ENCODE measurements around the gene RASSF8. TPM values are rescaled to one million over a fixed set of nuclear protein-coding genes. Genes with fewer than 3 reads are reported as not detected.
A peak's percentile ranks its signal among the peaks of the same experiment; 100 is the strongest.

Gene RASSF8
- total RNA-seq, 1 donor from 2014 or later = 50.5 TPM

DNA sequence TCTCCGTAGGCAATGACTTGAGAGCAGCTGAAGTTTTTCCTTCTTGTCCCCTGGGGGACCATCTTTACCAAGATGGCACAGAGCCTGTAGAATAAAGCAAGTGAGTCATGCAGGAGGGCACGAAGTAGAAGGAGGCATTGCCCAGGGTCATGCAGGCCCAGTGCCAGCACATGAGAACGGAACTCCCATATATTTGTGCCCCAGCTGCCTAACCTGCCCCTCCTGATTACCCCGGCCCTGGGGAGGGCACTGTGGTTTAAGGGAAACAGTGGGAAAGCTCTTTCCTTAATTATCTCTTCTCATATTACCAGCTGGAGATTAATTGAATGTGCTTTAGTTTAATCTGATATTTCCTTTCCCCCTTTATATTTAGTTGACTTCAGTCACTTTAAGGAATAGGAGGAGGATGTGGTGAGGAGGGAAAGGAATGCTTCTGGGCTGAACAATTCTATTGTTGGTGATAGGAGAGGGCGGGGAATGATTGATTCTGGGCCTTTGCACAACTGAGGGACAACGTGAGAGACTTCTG, 51.9 kb downstream of the RASSF8 start:
- H3K36me3 Mint-ChIP-seq (ENCODE audit: low read depth) = peaks cover 5% of the 10 kb centered on the region
- no peaks in the 10 kb centered on the region for H3K9me3 Mint-ChIP-seq
- H3K27ac Mint-ChIP-seq (ENCODE audit: unreplicated experiment) = peak overlapping the region; percentile 17
- no peaks in the 10 kb centered on the region for H3K27me3 Mint-ChIP-seq (ENCODE audit: low read depth)
- DNase-seq (ENCODE audit: low read depth, low spot score) = no peak
- peaks cover 28% of the 10 kb centered on the region for H3K4me1 Mint-ChIP-seq
- H3K4me3 Mint-ChIP-seq = no peak overlapping the region
- TF ChIP-seq, protein P1, sequence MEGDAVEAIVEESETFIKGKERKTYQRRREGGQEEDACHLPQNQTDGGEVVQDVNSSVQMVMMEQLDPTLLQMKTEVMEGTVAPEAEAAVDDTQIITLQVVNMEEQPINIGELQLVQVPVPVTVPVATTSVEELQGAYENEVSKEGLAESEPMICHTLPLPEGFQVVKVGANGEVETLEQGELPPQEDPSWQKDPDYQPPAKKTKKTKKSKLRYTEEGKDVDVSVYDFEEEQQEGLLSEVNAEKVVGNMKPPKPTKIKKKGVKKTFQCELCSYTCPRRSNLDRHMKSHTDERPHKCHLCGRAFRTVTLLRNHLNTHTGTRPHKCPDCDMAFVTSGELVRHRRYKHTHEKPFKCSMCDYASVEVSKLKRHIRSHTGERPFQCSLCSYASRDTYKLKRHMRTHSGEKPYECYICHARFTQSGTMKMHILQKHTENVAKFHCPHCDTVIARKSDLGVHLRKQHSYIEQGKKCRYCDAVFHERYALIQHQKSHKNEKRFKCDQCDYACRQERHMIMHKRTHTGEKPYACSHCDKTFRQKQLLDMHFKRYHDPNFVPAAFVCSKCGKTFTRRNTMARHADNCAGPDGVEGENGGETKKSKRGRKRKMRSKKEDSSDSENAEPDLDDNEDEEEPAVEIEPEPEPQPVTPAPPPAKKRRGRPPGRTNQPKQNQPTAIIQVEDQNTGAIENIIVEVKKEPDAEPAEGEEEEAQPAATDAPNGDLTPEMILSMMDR (conservative IDR thresholded peaks at IDR 0.05) = no peak

DNA sequence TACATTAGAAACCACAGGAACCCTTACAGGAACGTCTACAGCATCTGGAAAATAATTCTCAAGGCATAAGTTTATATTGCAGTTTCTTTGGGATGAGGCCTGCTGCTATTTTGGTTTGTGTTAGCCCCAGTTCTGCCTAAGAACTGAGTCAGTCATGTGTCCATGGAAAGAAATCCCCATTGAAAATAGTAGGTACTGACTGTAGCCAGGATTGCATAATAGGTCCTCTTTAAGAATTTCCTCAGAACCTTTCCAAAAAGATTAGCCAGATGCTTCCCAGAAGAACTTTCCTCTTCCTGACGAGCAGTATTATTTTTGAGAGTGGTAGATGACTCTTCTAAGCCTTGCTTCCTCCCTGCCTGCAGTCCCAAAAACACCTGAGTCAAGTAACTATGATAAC, 52.6 kb downstream of the RASSF8 start:
- Mint-ChIP-seq H3K27ac (ENCODE audit: unreplicated experiment) (no peak overlapping the region), H3K9me3 (no peaks in the 10 kb centered on the region), H3K4me1 (peaks cover 33% of the 10 kb centered on the region), H3K27me3 (ENCODE audit: low read depth) (no peaks in the 10 kb centered on the region), H3K36me3 (ENCODE audit: low read depth) (peaks cover 5% of the 10 kb centered on the region), H3K4me3 (no peak overlapping the region)
- no peak for DNase-seq (ENCODE audit: low read depth, low spot score)
- TF ChIP-seq, protein P1 (conservative IDR thresholded peaks at IDR 0.05) = no peak

DNA sequence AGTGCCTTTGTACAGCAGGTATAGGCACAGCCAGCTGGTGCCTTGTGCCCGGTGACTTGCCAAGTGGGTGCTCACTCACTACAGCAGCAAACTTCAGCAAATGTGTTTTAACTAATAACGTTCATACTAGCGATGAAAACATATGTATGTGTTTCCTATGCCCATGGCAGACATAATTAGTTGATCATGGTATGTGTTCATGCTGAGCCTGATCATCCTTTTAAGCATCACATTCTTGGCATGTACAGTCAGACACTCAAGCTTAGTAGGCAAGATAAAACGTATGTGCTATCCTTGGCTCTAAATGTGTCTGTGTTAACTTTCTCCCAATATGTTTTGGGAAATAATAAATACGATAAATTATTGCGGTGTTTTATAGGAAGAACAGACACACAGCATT, 55.6 kb downstream of the RASSF8 start:
- Mint-ChIP-seq H3K36me3 (ENCODE audit: low read depth) (no peaks in the 10 kb centered on the region), H3K4me3 (no peak overlapping the region), H3K27me3 (ENCODE audit: low read depth) (no peaks in the 10 kb centered on the region), H3K27ac (ENCODE audit: unreplicated experiment) (no peak overlapping the region), H3K4me1 (peaks cover 26% of the 10 kb centered on the region), H3K9me3 (no peaks in the 10 kb centered on the region)
- DNase-seq (ENCODE audit: low read depth, low spot score) = no peak
- TF ChIP-seq, protein P1 (conservative IDR thresholded peaks at IDR 0.05) = no peak

DNA sequence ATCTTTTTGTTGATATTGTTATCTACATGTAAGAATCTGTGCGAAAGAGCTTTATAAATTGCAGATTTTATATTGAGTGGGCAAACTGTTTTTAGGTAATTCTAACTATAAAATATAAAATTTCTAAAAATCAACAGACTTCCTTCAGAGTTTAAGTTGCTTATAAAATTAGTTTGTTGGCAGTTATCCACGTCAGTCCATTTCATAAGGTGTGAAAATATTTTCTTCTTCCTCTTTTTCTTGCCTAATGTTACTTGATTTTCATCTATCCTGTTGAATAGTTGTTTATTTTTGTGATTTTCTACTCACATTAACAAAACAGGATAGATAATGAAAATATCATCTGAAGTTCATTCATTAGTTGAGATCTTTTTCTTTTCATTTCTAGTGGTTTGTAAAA, 58.0 kb downstream of the RASSF8 start:
- TF ChIP-seq, protein P1 (conservative IDR thresholded peaks at IDR 0.05) = no peak
- Mint-ChIP-seq H3K4me3 (no peak overlapping the region), H3K27me3 (ENCODE audit: low read depth) (no peaks in the 10 kb centered on the region), H3K36me3 (ENCODE audit: low read depth) (no peaks in the 10 kb centered on the region), H3K4me1 (peaks cover 12% of the 10 kb centered on the region), H3K27ac (ENCODE audit: unreplicated experiment) (no peak overlapping the region), H3K9me3 (no peaks in the 10 kb centered on the region)
- DNase-seq (ENCODE audit: low read depth, low spot score) = no peak

DNA sequence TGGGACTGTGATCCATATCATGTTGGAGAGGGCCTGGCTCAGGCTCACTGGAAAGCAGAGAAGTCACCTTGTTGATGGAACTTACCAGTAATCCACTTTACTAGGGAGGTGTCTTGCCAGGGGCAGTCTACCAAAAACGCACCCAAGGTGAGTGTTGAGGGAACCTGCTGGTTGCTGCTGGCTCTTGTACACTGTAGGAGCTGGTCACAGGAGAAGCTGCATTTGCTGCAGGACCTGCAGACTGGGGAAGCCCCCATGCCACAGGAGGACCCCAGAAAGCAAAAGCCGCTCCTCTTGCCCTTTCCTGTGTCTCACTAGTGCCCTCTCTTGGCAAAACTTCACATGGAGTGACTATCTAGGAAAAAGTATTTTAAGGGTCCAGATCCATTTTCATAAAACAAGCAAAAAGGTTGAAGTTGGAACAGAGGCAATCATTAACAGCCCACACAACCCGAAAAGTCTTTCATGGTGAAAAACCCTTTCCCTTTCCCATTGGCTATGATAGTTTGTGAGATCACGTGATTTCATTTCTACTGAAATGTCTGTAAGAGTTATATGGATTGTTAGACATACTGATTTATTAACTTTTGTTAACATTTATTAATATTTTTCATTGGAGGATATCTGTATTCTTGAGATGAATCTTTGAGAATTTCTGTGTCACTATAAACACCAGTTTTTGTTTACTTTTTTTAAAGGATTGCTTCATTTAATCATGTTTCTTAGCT, 59.2 kb downstream of the RASSF8 start:
- TF ChIP-seq, protein P1 (conservative IDR thresholded peaks at IDR 0.05) = peak; percentile 77
- Mint-ChIP-seq H3K4me1 (peaks cover 12% of the 10 kb centered on the region), H3K27me3 (ENCODE audit: low read depth) (no peaks in the 10 kb centered on the region), H3K27ac (ENCODE audit: unreplicated experiment) (no peak overlapping the region), H3K9me3 (no peaks in the 10 kb centered on the region), H3K4me3 (no peak overlapping the region), H3K36me3 (ENCODE audit: low read depth) (no peaks in the 10 kb centered on the region)
- DNase-seq (ENCODE audit: low read depth, low spot score) = peak; percentile 50
